ENCODE results near the gene DNAH5. TPM values are rescaled to one million over a fixed set of nuclear protein-coding genes. Genes with fewer than 3 reads are reported as not detected.
A peak's percentile ranks its signal among the peaks of the same experiment; 100 is the strongest.
"Not testable (repeated sequence)": the region's sequence is repeated elsewhere in the genome, so short reads cannot be mapped to it uniquely, and the experiment has no call there.

Gene DNAH5
- total RNA-seq, 1 donor: 0.18 TPM

DNA sequence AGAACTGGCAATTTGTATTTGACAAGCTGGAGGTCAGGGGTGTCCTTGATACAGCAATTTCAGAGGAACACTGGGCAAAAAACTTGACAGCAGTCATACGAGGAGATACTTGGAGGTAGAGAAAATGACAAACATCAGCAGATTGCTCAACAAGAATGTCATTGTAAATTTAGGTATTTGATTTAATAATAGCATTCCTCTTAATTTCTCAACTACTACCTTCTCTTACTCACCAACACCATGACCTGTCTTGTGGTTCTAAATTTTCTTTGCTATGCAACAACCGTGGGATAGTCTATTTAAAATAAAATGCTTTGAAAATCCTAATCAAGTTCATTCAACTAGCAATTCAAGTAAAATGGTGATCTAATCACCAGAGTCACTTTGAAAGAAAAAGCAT, 128.4 kb downstream of the DNAH5 start:
- no peak overlapping the region for H3K4me3 ChIP-seq (ENCODE audit: low read depth, low read length)
- TF ChIP-seq, protein P1, sequence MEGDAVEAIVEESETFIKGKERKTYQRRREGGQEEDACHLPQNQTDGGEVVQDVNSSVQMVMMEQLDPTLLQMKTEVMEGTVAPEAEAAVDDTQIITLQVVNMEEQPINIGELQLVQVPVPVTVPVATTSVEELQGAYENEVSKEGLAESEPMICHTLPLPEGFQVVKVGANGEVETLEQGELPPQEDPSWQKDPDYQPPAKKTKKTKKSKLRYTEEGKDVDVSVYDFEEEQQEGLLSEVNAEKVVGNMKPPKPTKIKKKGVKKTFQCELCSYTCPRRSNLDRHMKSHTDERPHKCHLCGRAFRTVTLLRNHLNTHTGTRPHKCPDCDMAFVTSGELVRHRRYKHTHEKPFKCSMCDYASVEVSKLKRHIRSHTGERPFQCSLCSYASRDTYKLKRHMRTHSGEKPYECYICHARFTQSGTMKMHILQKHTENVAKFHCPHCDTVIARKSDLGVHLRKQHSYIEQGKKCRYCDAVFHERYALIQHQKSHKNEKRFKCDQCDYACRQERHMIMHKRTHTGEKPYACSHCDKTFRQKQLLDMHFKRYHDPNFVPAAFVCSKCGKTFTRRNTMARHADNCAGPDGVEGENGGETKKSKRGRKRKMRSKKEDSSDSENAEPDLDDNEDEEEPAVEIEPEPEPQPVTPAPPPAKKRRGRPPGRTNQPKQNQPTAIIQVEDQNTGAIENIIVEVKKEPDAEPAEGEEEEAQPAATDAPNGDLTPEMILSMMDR (IDR thresholded peaks at IDR 0.05; ENCODE audit: insufficient read depth, low read length): no peak
- DNase-seq (ENCODE audit: low read depth): no peak

DNA sequence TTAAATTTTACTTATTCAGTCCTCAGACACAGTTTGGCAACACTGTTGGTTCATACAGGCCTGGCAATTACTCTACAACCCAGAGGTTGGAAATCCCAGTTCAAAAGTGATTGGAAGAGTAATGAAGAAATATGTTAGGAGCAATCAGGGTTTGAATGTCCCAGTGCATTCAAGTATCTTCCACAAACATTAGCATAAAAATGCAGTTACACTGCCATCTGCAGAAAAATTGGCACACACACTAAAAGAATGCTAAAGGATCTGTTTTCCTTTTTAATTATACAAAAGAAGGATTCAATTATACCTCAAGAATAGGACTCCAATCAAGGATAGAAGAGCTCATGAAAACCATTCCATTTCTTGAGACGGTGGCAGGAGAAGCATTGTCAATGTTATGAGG, 130.2 kb downstream of the DNAH5 start:
- DNase-seq (ENCODE audit: low read depth): peak; percentile 1
- TF ChIP-seq, protein P1 (IDR thresholded peaks at IDR 0.05; ENCODE audit: insufficient read depth, low read length): no peak

DNA sequence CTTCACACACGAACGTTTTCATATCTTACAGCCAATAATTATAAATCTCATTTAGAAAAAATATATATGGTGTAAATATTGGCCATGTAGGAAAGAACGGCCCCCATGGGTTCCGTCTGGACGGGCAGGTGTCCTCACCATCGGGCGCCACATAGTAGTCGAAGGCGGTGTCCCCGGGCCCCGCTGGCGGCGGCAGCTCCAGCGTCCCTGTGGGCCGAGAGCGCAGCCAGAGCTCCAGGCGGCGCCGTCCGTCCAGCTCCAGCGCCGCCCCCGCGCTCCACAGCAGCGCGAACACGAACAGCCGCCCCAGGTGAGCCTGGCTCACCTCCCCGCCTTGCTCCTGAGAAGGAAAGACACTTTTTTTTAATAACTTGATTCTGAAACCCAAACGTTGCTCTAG, 134.6 kb downstream of the DNAH5 start:
- no peak for DNase-seq (ENCODE audit: low read depth)
- no peak overlapping the region for H3K4me3 ChIP-seq (ENCODE audit: low read depth, low read length)
- TF ChIP-seq, protein P1 (IDR thresholded peaks at IDR 0.05; ENCODE audit: insufficient read depth, low read length): no peak

More for the DNA sequence above, 130.2 kb downstream of the DNAH5 start:
- no peak overlapping the region for H3K4me3 ChIP-seq (ENCODE audit: low read depth, low read length)

DNA sequence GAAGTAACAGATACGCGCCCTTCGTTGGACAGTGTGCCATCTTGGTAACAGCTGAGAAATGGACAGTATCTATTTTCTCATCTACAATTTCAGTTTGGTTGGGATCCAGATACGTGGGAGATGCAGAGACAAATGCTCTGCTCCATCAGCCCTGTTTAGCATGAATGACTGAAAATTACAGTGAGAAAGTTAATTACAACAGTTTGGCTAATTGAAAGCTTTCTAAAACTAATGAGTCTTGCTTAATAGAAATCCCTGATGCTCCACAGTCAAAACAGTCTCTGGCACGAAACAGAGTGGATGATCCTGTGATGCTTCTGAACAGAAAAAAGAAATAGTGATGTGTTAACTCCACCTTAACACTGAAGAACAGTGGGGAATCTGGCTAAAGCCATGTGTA, 140.2 kb downstream of the DNAH5 start:
- TF ChIP-seq, protein P1 (IDR thresholded peaks at IDR 0.05; ENCODE audit: insufficient read depth, low read length): no peak
- no peak for DNase-seq (ENCODE audit: low read depth)
- H3K4me3 ChIP-seq (ENCODE audit: low read depth, low read length): no peak overlapping the region

DNA sequence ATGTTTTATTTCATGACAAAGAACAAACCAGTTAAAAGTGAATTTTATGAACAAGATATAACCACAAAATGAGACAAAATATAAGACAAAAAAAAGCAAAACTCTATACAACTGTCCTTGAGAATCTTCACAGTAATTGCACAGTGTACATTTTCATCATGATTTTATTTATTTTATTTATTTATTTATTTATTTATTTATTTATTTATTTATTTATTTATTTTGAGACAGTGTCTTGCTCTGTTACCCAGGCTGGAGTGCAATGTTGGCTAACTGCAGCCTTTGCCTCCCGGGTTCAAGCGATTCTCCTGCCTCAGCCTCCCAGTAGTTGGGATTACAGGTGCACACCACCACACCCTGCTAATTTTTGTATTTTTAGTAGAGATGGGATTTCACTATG, 145.9 kb downstream of the DNAH5 start:
- DNase-seq (ENCODE audit: low read depth); H3K4me3 ChIP-seq (ENCODE audit: low read depth, low read length): not testable (repeated sequence)

DNA sequence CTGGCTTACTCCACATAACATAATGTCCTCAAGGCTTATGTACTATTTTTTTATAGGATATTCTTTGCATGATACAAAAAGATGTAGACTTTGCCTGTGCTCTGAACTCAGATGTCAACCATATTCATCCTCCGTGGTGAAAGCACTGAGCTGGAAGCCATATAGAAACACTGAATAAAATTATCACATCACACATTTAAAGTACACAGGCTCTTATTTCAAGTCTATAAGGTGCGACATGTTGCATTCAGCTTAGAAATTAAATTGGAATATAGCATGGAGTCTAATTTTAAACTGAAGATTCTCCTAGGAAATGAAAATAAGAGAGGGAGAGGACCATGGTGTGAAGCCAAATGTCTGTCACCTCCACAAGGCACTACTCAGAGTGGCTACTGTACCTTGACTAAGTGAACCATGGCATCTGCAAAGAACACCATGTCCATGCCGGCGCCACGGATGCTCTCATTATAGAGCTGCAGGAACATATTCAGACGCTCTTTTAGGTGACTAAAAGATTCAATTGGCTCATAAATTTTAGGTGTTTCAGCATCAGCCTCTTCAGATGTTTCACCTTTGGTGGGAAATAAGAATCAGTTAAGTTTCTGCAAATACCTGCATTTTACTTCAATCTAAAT, 158.6 kb downstream of the DNAH5 start:
- DNase-seq (ENCODE audit: low read depth): no peak
- TF ChIP-seq, protein P1 (IDR thresholded peaks at IDR 0.05; ENCODE audit: insufficient read depth, low read length): no peak
- no peak overlapping the region for H3K4me3 ChIP-seq (ENCODE audit: low read depth, low read length)

DNA sequence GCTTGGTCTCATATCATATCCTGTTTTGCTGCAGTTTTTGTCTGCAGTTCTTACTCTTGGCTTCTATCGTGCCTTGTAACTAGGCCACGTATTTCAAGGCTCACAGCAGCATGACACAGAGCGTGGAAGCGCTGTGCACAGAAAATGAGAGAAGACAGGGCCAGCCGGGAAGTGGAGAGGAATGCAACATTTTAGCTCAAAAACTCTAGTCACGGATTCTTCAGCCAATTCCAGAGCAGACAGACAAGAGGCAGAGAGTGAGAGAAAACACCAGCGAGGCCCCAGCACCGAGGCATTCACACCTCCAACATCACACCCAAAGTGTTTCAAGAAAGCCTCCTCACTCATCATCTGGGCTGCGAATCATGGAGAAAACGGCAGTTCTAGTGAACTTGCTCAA, 160.8 kb downstream of the DNAH5 start:
- H3K4me3 ChIP-seq (ENCODE audit: low read depth, low read length): no peak overlapping the region
- TF ChIP-seq, protein P1 (IDR thresholded peaks at IDR 0.05; ENCODE audit: insufficient read depth, low read length): no peak
- DNase-seq (ENCODE audit: low read depth): peak; percentile 0

All from fibroblast of the aortic adventitia (primary cell).